NB4 (cell line): Measurements from ENCODE around the gene TRIP13.

Experiments used
- CTCF ChIP-seq: IDR thresholded peaks from one replicate; pipeline ENCODE4 v1.5.1; 2012; ENCODE audit warnings: low read depth, low read length
- MAX ChIP-seq: IDR thresholded peaks from 2 replicates; pipeline ENCODE4 v1.6.1; 2011; ENCODE audit warnings: low read depth, low read length
- MYC ChIP-seq: IDR thresholded peaks from 2 replicates; pipeline ENCODE4 v1.6.1; 2011; ENCODE audit warnings: low read depth, low read length

- TF ChIP-seq CTCF = no peak
- TF ChIP-seq MAX = no peak
- no peak for TF ChIP-seq MYC
Observed at GRCh38 chr5:891837-892393, 769 bp upstream of the TRIP13 start.
